HG03354 (cell line): ENCODE measurements around the gene POC1A.

Experiments
- ATAC-seq: cut with Tn5 transposase; IDR thresholded peaks from one replicate; pipeline ENCODE4 v1.9.1; 2021; ENCODE audit warnings: mild to moderate bottlenecking; ENCODE audit not compliant: unreplicated experiment, poor library complexity, severe bottlenecking

POC1A gene

DNA sequence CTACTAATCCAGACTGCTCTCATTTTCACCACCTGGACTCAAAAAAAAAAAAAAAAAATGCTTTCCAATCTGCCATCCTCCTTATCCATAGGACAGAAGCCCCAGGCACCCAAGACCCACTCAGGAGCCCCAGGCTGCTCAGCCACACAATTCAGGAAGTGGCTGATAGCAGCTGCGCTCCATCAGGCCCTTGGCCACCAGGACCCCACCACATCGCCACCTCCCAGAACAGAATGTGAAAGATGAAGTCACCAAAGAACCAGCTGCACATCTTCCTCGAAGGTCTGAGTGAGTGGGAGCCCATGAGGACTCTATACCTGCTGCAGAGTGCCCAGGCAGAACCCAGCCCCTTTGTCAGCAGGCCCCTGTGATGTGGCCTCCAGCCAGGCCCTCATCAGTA, 19.5 kb downstream of the POC1A start:
- no peak for ATAC-seq

DNA sequence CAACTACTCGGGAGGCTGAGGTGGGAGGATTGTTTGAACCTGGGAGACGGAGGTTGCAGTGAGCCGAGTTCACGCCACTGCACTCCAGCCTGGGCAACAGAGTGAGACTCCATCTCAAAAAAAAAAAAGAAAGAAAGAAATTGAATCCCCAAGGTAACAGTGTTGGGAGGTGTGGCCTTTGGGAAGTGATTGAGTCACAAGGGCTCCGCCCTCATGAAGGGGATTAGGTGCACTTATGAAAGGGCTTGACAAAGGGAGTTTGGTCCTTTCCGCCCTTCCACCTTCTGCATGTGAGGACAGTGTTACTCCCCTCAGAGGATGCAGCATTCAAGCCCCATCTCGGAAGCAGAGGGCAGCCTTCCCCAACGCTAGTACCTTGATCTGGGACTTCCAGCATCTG, 21.3 kb downstream of the POC1A start:
- ATAC-seq, result no peak

GRCh38 chr3:52132041-52132440, 22.2 kb downstream of the POC1A start:
- ATAC-seq, result no peak

DNA sequence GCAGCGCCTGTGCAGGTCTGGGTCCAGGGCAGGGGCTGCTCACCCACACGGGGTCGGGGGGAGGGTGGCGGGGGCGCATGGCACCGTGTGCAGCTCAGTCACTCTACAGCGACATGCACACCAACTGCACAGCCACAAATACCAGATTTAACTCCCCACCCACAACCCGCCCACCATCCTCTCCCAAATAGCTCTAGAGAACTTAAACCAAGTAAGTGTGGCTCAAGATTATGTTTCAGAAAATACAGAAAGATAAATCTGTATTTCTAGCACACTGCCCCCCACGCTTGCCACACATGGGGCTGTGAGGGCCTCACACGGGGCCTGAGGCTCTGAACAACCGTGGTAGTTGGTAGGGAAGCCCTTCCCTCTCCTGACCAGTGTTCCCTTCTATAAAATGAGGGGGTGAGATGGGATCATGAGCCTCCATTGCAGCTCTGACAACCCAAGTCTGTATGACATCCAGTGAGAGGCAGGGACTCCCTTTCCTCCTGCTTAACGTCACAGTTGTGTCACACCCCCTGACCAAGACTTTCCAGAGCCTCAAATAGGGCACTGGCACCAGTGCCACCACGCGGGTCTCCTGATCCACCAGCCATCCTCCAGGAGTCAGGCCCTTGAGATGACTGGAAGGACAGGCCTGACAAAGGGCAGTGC, 23.1 kb downstream of the POC1A start:
- no peak for ATAC-seq

GRCh38 chr3:52128118-52128683, 26.0 kb downstream of the POC1A start:
- ATAC-seq, result no peak

GRCh38 chr3:52126500-52126899, 27.7 kb downstream of the POC1A start:
- no peak for ATAC-seq

DNA sequence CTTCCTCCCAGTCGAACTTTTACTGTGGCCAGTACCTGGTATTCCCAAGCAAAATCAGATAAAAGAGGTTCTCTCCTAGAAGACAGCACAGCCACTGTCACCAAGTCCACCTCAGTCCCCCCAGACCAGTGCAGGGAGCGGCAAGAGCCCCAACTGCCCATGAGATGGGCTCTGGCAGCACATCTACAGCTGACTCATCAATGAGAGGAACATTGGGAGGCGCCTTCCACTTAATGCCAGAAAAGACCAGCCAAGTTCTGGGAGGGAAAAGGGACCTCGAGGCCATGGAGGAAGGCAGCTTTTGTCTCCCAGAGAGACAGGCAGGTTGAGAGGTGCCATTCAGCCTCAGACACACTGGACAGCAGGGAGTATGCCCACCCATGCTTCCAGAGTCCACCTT, 28.2 kb downstream of the POC1A start:
- ATAC-seq, result no peak

- ATAC-seq, result no peak
Observed at GRCh38 chr3:52124766-52125165, 29.5 kb downstream of the POC1A start.

DNA sequence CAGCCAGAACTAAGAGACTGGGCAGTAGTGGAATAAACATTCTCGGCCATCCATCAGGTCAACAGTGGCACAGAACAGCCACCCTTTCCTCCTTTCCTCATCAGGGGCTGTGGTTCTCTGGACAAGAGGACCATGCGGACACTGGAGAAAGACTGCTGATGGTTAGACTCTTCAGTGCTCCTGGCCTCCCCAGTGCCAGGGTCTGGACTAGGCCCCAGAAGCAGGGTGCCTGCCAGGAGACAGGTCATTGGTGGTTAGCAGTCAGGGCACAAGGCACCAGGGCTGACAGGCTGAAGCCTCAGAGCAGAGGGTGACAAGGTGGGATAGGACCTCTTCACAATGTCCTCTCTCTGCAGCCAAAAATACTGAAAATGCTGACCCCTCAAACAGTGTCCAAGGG, 30.1 kb downstream of the POC1A start:
- ATAC-seq, result no peak

DNA sequence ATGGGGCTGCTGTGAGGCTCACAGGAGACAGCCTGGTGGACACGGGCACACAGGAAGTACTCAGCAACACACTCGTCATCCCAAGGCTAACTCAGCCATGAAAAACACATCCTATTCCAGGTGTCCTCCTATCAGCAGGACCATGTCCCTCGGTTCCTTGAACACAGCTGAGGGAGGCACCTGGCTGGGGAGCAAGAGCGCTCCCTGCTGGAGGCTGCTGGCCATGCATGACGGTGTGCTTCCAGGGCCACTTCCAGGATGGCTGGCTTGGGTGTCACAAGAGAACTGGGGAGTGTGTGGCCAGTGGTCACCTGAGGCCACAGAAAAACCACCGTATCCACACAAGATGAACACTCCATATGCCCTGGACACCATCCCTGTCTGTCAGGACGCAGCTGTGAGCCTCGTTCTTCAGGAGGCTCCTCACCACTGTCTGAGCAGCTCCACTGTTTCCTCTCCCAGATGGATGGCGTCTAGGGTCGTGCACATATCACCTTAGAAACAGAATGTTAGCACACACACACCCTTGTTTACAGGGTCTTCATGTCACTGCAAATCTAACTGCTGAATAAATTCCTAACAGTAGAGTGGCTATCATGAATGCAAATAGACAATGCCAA, 31.0 kb downstream of the POC1A start:
- no peak for ATAC-seq

GRCh38 chr3:52122491-52122890, 31.7 kb downstream of the POC1A start:
- no peak for ATAC-seq

DNA sequence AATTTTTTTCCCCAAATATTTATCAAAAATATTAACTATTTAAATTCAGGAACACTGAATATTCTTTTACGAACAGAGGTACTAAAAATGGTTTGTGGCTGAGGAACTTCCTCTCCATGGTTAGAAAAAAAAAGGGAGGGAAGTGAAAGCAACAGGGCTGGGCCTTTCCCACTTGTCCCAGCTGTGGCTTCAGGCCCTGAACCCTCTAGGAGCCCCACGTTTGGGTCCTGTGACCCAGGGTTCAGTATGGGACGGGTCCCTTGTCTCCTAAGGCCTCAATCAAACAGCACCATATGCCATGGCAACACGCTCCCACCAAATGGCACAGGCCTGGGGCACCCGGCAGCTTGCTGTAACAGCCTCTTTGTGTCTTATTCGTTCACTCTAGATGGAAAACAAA, 32.4 kb downstream of the POC1A start:
- no peak for ATAC-seq

- ATAC-seq, result no peak
Observed at GRCh38 chr3:52121464-52121805, 32.8 kb downstream of the POC1A start.

DNA sequence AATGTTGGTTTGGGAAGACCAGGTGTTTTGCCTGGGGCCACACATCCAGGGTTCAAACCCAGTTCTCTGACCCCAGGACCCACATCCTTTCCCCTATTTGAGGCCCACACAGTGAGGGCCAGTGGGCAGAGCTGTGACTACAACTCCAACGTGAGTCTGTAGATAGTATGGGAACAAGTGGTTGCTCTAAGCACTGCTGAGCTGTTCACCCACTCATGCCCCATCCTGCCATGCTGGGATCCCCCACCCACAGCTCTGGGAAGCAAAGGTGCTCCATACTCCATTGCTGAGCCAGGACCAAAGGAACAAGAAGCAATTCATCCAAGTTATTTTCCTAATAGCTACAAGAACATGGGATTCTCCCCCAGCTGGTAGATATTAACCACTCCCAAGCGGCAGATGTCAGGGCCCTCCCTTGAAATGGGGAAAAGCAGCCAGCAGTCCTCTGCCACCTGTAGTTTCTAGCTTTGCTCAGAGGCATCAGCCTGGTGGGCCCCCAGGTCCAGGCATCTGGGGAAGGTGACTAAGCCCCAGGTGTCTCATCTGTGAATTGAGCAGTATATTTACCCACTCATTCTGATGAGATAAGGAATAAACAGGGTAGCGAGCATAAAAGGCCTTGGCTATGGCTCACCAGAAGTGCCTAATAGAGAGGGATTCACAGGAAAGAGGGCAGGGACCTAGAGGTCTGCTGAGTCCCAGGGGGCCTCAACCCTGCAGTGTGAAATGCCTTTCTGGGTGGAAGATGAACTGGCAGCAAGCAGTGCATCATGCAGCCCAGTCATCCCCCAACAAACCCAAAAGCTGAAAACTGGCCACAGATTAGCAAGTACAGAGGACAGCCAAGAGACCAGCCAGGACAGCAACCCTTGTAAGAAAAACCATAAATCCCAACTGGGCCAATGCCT, 33.4 kb downstream of the POC1A start:
- ATAC-seq, result no peak

- no peak for ATAC-seq
Observed at GRCh38 chr3:52119826-52120225, 34.4 kb downstream of the POC1A start.

DNA sequence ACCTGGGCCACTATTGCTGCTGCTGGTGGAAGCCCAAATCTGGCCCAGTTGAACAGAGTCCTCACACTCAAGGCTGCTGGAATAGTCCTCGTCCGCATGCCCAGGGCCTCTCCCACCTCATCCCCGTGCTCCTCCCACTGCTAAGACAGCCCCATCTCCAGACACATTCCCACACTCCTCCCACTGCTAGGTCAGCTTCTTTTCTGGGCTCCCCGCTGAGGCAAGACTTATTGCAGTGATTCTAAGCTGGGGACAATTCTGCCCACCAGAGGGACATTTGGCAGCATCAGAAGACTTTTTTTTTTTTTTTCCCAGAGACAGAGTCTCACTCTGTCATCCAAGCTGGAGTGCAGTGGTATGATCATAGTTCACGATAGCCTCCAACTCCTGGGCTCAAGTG, 35.1 kb downstream of the POC1A start:
- ATAC-seq, result no peak

DNA sequence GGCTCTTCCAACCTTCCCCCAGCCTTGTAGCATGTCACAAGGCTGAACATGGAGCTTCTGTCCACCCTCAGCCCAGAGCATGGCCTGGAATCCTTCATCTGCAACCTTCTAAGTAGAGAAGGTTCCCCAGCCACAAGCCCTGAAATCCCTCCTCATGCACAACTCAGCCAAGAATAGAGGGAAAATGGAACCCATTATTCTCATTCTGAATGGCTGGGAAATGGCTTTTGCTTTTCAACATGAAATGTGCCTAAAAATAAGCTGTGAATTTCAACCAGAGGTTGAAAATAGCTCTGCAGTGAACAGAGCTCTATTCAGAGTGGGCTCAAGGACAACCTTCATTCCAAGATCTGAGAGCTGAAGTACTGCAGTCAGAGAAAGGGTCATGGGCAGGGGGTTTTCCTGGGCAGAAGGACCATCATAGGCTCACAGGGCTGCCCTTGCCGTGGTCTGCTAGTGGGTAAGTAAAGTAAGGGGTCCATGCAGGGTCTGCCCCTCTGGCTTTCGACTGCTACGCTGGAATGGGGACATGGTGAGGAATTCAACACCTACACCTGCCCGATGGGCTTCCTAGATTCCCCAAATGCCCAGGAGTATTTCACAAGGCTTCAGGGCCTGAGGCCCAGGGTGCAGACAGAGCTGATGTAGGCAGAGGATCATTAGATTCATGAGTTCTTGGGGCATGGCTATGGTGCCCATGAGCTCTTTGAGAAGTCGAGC, 35.9 kb downstream of the POC1A start:
- no peak for ATAC-seq

DNA sequence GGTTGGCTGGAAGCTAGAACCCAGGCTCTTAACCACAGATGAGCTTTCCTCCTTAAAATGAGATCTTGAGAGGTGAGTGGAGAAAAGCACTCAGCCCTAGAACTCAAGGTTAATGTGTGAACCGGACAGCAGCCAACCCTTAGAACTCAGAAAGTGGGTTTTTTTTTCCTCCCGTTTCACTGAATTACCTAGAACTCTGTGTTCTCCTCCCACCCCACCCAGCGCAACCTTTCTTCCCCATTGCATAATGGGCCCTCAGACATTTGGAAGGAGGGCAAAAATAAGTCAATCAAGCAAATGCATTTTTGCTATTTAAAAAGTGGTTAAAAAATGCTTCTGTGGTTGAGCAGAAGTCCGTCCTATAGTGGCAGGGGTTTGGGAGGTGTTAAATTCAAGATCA, 36.7 kb downstream of the POC1A start:
- no peak for ATAC-seq

DNA sequence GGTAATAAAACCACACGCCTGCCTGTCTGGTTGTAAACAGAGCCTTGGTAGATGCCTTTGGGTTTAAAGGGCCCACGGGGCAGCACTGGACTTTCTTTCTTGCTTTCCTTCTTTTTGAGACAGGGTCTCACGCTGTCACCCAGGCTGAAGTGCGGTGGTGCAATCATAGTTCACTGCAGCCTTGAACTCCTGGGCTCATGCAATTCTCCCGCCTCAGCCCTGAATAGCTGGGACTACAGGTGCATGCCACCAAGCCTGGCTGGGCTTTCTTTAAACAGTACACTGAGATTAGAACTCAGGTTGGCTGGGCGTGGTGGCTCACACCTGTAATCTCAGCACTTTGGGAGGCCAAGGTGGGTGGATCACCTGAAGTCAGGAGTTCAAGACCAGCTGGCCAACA, 42.2 kb downstream of the POC1A start:
- no peak for ATAC-seq

- ATAC-seq, result no peak
Observed at GRCh38 chr3:52110502-52110901, 43.7 kb downstream of the POC1A start.
